IPS-18c (cell line): ENCODE results near the gene MCU.
"Not testable (repeated sequence)": the region's sequence is repeated elsewhere in the genome, so short reads cannot be mapped to it uniquely, and the experiment has no call there.

Source experiments
- H3K4me3 ChIP-seq: 2 replicates; pipeline ENCODE4 v1.7.0; 2013; ENCODE audit warnings: low read depth, mild to moderate bottlenecking, low read length, moderate library complexity; ENCODE audit not compliant: insufficient read depth
- H3K9me3 ChIP-seq: one replicate; pipeline ENCODE4 v1.6.1; 2013; ENCODE audit warnings: mild to moderate bottlenecking, low read length, moderate library complexity; ENCODE audit not compliant: control insufficient read depth, insufficient read depth

Gene MCU

DNA sequence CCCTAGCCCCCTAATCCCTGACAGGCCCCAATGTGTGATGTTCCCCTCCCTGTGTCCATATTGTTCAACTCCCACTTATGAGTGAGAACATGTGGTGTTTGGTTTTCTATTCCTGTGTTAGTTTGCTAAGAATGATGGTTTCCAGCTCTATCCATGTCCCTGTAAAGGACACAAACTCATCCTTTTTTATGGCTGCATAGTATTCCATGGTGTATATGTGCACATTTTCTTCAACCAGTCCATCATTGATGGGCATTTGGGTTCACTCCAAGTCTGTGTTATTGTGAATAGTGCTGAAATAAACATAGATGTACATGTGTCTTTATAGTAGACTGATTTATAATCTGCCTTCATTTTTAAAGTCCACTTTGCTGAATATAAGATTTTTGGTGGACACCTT lies 79.3 kb downstream of the MCU start:
- H3K9me3 ChIP-seq, H3K4me3 ChIP-seq: not testable (repeated sequence)

DNA sequence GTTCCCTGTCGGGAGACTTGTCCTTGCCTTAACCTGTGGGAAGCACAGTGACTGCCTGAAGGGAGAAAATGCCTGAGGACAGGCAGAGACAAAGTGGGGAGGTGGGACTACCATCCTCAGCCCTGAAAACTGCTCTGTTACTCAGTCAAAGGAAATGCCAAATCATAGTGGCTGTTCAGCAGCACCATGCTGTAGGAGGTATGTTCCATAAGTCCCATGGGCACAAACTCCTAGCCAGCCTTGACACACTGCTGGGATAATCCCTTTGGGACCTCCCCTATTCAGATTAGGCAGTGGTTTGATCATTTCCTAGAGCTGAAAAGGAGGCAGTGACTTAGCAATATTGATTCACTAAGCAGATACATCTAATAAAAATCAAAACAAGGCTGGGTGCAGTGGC lies 80.1 kb downstream of the MCU start:
- H3K4me3 ChIP-seq = no peak overlapping the region
- H3K9me3 ChIP-seq = no peaks in the 10 kb centered on the region

DNA sequence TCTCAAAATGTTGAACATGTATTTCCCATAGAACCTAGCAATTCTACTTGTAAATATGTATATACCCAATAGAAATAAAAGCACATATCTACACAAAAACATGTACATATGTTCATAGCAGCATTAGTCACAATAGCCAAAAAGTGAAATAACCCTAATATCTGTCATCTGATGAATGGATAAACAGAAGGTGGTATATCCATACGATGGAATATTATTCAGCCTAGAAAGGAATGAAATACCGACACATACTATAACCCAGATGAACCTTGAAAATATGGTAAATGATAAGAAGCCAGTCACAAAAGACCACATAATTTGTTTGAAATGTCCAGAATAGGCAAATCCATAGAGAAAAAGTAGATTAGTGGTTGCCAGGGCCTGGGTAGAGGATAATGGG lies 87.9 kb downstream of the MCU start:
- H3K4me3 ChIP-seq = no peak overlapping the region
- H3K9me3 ChIP-seq = no peaks in the 10 kb centered on the region

DNA sequence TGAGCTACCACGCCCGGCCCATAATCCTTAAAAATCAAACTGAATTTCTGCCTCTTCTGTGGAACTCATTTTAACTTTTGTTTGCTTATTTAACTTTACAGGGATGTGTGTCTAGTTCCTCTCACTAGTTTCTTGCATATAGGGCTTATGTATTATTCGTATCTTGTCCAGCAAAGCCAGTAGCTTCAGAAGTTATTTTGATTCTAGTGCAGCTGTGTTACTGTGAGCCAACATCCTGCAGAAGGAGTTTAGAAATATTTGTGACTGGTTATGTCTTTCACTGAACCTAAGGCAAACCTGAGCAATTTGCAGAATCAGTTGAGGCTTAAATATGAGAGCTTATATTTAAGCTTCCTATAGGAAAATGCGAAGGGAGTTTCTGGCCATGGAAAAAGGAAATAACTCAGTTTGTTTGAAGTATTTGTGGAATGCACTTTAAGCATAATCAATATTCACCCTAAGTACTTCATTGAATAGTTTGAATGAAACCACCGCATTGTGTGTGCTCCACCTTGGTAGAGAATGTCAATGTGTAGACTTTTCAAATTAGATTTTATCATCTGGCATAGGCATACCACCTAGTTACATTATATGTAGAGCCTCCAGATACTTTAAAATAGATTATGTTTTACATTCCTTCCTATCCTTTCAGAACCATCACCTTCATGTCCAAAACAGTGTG lies 90.8 kb downstream of the MCU start:
- Histone ChIP-seq H3K9me3 (no peaks in the 10 kb centered on the region), H3K4me3 (no peak overlapping the region)

DNA sequence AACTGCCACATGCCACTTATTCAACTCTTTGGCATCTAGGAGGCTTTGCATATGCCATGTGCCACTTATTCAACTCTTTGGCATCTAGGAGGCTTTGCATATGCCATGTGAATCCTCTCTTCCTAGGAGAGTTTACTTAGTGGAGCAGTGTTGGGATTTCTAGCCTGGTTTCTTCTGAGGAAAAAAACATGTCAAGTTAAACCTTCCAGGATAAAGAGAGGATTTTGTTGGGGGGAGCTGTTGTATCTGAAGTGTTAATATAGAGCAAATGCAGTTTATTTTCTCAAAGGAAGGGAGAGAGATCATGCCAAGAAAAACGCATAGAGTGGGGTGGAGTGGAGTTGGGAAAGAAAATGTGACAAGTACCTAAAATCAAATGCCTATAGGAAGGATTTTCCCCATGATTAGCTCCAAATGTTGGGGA lies 91.5 kb downstream of the MCU start:
- no peaks in the 10 kb centered on the region for H3K9me3 ChIP-seq

DNA sequence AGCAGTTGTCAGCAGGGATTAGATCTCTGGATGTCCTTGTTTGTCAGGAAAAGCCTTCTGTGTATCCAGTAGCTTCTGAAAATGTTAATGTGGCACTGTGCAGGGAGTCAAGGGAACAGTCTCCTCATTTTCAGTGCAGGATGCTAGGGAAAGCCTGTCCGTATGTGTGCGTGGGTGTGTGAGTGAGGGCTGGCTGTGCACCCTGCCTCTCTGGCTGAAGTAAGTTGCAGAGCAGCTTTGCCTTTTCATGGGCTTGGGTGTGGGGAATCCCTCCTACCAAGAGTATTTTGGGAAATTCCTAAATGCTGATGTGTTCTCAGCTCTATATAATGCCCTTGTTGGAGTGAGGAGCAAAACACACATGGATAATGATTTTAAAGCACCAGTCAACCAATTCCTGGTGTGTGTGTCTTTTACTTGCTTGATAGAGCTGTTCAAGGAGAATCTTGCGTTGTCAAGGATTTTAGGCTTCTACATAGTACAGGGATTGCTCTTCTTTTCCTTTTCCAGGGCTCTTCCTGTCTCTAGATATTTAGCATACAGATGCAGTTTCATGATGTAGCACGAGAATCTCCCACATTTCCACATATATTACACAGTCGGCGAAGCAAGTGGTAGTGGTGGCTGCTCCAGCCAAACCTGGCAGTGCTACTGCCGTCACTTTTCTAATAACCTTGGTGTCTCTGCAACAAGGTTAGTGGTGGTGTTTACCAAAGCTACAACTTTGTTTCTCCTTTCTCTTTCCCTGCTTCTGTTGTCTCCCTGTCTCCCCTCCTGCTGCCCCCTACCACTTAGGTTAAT lies 92.8 kb downstream of the MCU start:
- no peaks in the 10 kb centered on the region for H3K9me3 ChIP-seq
- no peak overlapping the region for H3K4me3 ChIP-seq

More for the DNA sequence above, 91.5 kb downstream of the MCU start:
- no peak overlapping the region for H3K4me3 ChIP-seq

DNA sequence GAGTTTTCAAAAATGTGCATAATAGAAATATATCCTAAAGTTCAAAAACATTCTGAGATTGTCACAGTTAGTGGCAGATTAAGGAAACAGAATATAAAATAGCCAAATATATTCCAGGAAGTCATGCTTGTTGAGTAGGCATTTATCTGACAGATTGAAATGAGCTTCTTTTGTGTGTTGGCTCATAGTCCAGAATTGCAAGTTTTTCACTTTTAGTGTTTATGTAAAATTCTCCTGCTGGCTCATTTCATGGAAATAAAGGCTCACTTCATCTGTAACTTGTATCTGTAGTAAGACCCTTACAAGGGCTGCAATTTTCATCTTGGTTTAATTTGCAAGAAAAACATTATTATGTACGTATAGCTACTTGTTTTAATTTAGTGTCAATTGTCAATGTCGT lies 93.5 kb downstream of the MCU start:
- Histone ChIP-seq H3K4me3 (no peak overlapping the region), H3K9me3 (no peaks in the 10 kb centered on the region)

DNA sequence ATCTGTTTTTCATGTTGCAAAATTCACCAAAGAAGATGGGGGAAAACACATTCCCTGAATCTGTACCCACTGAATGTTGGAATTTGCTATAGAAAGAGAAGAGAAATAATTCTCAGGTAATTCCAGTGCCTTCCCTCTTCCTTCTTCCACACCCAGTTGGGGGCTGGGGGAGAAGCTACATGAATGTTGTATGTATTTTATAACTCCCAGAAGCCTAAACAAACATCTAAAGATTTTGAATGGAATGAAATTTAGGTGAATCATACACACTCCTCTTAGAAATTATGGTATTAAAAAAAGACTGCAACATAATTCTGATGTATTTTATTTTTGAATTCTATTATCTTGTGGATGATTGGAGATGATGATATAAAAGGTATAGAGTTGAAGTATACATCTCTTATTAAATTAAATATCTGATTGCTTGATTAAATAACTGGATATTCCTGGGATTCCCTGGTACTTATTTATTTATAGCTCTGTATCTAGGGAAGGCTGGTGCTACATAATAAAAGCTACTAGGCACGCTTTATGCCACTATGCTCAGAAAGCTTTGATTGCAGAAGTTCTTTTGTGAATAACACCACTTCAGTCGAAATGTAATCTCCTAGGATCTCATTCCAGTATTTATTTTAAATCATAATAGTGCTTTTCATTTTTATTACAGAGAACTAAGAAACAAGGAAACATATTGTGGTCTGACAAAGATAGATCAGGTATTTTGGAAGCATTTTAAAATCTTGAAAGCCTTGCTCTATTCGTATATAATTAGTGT lies 98.5 kb downstream of the MCU start:
- no peaks in the 10 kb centered on the region for H3K9me3 ChIP-seq
- H3K4me3 ChIP-seq = no peak overlapping the region

DNA sequence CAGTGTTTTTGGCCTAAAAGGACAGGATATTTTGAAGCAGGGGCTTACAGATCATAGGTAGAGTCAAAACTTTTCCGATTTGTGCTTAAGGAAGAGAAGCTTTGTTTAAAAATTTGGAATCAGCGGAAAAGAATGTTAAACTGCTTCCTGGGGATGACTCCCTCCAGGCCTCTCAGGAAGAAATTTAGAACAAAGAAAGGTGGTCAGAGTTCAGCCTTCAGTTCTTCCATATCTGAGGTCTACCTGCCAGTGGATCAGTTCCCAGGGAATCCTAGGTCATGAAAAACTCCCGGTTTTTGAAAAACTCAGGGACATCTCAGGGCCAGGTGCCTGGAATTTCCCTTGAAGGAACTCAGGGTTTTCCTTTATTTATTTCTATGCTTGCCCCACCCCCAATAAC lies 100.3 kb downstream of the MCU start:
- Histone ChIP-seq H3K4me3 (no peak overlapping the region), H3K9me3 (no peaks in the 10 kb centered on the region)

DNA sequence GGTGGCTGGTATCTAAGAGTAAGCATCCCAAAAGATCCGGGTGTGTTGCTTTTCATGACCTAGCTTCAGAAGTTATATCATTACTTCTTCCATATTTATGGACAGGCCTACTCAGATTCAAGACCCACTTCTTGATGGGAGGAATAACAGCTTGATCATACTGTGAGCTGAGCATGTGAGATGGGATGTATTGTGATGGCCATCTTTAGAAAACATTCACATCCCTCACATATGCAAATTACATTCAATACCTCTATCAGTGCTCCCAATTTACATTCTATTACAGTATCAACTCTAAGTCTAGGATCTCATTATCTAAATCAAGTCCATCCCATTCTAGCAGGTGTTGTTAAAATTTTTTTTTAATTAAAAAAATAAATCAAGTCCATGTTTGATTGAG lies 101.8 kb downstream of the MCU start:
- no peak overlapping the region for H3K4me3 ChIP-seq
- no peaks in the 10 kb centered on the region for H3K9me3 ChIP-seq

DNA sequence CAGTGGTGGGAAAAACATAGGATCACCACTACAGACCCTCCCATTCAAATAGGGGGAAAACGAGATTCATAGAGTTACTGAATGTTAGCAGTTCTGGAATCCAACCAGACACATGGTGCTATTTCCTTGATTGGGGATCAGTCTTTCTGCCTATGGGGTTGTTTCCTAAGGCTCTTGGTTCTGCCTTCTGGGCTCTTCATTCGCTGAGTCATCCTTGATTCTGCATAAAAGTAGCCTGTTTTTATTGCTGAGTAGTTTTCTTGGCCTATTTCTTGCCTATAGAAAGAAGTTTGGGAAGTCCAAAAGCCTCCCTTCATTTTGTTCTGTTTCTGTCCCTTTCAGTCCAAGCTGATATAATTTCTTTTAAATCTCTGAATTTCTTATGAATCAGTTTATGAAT lies 102.3 kb downstream of the MCU start:
- no peaks in the 10 kb centered on the region for H3K9me3 ChIP-seq
- H3K4me3 ChIP-seq = no peak overlapping the region

DNA sequence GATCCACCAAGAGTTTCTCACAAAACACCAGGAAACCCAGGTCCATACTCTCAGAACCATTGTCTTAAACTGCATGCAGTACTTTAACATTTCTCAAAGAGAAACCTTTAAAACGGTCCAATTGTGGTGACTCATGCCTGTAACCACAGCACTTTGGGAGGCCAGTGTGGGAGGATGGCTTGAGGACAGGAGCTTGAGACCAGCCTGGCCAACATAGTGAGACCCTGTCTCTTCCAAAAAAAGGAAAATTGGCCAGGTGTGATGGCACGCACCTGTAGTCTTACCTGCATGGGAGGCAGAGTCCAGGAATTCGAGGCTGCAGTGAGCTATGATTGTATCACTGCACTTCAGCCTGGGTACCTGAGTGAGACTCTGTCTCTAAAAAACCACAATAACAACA lies 104.1 kb downstream of the MCU start:
- H3K9me3 ChIP-seq = no peaks in the 10 kb centered on the region
- H3K4me3 ChIP-seq = no peak overlapping the region

DNA sequence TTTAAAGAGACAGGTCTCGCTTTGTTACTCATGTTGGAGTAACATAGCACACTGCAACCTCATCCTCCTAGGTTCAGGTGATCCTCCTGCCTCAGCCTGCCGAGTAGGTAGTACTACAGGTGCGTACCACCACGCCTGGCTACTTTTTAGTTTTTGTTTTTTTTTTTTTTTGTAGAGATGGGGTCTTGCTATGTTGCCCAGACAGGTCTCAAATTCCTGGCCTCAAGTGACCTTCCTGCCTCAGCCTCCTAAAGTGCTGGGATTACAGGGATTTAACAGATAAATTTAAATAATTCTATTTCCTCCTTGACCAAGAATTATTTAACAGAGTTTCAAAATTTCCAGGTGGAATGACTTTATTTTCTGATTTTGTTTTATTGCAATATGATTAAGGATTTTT lies 104.6 kb downstream of the MCU start:
- H3K4me3 ChIP-seq = no peak overlapping the region
- H3K9me3 ChIP-seq = no peaks in the 10 kb centered on the region

DNA sequence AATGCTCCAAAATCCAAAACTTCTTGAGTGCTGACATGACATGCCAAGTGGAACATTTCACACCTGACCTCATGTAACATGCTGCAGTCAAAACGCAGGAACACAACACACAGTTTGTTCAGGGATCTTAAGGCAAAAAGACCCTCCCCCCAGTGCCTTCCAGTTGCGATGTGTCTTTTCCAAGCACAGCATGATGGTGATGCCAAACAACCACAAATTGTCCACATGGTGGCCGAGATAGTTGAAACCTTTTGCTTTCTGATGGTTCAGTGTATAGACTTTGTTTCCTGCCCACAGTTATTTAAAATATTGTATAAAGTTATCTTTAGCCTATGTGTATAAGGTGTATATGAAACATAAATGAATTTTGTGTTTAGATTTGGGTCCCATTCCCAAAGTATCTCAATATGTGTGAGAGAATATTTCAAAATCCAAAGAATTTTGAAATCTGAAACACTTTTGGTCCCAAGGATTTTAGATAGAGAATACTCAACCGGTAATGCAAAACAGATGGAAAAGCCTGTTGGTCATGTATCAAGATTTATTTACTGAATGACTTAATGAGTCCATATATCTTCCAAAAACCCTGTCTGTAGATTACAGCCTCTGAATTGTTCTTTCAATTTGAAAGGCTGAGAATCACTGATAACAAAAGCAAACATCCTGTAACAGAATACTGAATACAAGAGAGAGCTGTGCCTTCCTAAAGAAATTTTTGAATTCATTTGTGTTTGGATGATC lies 108.2 kb downstream of the MCU start:
- Histone ChIP-seq H3K9me3 (no peaks in the 10 kb centered on the region), H3K4me3 (no peak overlapping the region)

DNA sequence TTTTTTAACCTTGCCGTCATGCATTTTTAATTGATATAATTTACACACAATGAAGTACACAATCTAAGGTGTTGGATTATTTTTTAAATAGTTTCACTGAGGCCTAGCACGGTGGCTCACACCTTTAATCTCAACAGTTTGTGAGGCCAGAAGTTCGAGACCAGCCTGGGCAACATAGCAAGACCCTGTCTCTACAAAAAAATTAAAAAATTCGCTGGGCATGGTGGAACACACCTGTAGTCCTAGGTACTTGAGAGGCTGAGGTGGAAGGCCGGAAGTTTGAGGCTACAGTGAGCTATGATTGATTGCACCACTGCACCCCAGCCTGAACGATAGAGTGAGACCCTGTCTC lies 108.8 kb downstream of the MCU start:
- no peak overlapping the region for H3K4me3 ChIP-seq
- no peaks in the 10 kb centered on the region for H3K9me3 ChIP-seq

DNA sequence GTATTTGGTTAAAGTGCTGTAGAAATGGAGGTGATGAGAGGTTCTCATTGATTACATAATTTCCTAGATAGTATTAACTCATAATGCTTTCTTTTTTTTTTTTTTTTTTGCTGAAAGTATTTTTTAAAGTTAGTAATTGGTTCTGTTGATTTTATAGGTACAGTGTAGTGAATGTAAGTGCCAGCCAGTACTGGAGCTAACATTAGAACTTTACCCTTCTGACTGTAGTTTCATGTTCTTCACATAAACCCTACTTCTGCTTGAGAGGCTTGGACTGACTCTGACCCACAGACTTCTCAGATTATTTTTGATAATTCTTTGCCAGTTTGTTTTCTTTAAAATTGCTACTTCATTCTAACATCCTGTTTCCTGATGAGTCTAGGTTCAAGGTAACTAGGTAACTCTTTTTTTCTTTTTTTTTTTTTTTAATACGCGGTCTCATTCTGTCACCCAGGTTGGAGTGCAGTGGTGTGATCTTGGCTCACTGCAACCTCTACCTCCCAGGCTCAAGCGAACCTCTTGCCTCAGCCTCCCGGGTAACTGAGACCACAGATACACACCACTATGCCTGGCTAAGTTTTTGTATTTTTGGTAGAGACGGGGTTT lies 109.4 kb downstream of the MCU start:
- Histone ChIP-seq H3K4me3 (no peak overlapping the region), H3K9me3 (no peaks in the 10 kb centered on the region)

DNA sequence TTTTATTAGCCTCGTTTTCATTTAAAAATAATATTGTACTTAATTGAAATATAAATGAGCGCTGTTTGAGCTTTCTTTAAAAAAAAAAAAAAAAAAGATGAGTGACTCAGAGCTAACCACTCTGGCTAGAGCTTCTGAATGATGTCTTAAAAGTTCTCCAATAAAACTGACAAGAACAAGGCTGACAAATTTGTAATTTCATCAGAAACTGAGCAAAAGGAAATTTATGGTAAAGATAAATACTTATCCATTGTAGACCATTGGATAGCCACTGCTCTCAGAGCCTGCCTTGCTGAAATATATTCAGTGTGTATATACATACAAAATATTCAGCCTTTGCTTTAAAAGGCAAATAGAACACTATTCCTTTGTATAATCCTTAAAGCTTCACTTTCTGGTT lies 110.4 kb downstream of the MCU start:
- H3K4me3 ChIP-seq = no peak overlapping the region
- no peaks in the 10 kb centered on the region for H3K9me3 ChIP-seq
